ENCODE results near the gene MTUS2.

- no peak for TF ChIP-seq CTCF (IDR thresholded peaks at IDR 0.05; ENCODE audit: poor library complexity)
- TF ChIP-seq EZH2 (IDR thresholded peaks at IDR 0.05; ENCODE audit: borderline replicate concordance): no peak
- no peak for TF ChIP-seq EZH2phosphoT487 (IDR thresholded peaks at IDR 0.05; ENCODE audit: low read depth, severe bottlenecking, unreplicated experiment)
These were observed 143.9 kb downstream of the MTUS2 start for GRCh38 chr13:28964052-28964451.

Measured in hepatocyte (in vitro differentiated cells).